Measurements from ENCODE around the gene MYL5.
A peak's percentile ranks its signal among the peaks of the same experiment; 100 is the strongest.
"Not testable (repeated sequence)": the region's sequence is repeated elsewhere in the genome, so short reads cannot be mapped to it uniquely, and the experiment has no call there.

The MYL5 gene

DNA sequence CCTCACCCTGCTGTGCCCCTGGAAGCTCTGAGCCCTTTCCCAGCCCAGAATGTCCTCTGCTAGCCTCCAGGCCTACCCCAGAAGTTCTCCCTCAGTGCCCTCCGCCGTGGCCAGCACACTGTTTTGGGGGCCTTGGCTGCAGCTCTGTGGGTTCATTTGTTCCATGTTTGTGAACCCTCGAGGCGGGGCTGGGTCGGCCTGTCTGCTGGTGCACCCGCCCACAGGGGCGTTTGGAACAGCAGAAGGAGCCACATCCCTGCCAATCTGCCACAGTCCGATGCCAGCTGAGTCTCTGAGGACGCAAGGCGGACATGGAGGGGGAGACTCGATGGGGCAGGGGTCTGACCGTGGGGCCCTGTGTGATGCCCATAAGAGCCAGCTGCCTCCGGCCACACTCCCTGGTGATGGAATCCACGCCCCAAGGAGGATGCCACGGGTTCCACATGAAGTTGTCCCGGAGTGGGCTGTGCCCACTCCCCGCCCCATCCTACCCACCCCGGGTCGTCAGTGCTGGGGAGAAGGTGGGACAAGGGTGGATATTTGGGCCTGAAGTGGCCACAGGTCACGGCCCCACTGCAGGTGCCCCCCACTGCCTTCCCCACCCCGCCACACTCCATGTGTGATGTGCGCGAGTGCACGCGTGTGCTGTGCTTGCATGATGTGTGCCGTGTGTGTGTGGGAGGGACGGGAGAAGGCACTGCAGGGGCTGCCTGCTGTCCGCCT, 7.4 kb upstream of the MYL5 start:
- intact Hi-C loops (cut with DNase I), result no loop called here
- DNase-seq, result peak in 4 of 10 donors; percentile 24 to 84 (median 64)

DNA sequence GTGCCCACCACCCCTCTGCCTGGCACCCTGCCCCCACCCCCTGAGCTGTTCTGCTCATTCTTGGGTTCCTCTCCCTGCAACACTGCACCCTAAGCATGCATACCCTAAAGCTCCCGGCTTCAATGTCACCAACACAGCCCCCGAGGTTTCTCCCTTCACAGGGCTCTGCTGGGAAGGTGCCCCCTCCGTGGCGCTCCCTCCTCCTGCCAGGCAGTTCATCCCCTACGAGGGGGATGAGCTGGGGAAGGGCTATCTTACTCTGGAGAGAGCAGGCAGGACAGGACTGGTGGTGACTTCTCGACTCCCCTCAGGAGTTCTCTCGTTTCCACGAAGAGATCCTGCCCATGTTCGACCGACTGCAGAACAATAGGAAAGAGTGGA, 6.8 kb upstream of the MYL5 start:
- intact Hi-C loops (cut with DNase I), result no loop called here
- DNase-seq, result peak in 4 of 10 donors; percentile 15 to 35 (median 22)

DNA sequence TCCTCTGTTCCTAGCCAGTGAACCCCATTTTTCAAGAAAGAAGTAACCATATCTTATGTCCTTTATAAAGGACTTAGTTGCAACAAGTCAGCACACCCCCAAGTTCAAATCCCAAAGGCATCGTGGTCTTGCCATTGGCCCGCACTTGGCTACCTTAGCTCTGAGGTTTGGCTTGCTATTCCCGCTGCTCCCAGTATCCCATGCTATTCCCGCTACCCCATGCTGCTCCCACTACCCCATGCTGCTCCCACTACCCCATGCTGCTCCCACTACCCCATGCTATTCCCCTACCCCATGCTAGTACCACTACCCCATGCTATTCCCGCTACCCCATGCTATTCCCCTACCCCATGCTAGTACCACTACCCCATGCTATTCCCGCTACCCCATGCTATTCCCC, 6.1 kb upstream of the MYL5 start:
- DNase-seq, result peak in 1 of 10 donors; percentile 68
- intact Hi-C loops (cut with DNase I), result not testable (repeated sequence)

DNA sequence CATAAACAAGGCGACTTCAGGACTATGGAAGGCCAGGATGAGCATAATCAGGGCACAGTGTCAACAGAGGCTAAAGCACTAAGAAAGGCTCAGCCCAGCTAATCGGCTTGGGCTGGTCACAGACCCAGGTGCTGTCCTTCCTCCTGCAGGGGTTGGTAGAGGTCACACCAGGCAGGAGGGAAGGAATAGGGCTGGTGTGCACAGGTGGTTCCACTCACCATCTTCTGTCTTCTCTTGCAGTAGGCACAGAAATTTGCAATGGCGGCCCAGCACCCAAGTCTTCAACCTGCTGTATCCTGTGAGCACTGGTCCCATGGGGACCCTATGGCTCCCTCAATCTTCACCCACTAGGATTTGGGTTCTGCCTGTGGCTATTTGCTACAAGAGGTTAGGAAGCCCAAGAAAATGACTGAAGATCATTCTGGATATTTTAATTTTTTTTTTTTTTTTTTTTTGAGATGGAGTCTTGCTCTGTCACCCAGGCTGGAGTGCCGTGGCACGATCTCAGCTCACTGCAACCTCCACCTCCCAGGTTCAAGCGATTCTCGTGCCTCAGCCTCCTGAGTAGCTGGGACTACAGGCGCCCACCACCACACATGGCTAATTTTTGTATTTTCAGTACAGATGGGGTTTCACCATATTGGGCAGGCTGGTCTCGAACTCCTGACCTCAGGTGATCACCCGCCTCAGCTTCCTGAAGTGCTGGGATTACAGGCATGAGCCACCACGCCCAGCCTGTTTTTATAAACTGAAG, 4.4 kb upstream of the MYL5 start:
- intact Hi-C loops (cut with DNase I), result loop anchor here (10.0 kb wide), 2 partner anchors 65 to 195 kb away; no protein-coding TSS in a partner anchor
- DNase-seq, result peak in 3 of 10 donors; percentile 21 to 57 (median 47)

DNA sequence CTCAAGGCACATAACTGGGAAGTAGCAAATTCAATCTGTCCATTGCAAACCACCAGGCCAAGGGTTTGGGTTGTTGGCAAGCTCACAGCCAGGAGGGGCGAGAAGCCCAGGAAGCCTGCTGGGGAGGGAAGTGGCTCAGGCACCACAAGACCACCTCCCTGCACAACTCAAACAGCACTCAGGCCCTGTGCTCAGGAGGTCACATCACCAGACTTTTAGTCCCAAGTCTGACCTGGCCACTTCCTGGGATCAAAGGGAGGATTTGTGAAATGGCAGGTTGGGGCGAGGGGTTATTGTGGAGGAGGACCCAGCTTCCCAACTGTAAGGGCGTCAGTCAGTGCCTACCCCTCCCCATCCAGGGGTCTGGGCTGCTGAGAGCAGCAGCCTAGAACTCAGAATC, 2.6 kb upstream of the MYL5 start:
- intact Hi-C loops (cut with DNase I), result loop anchor here (10.0 kb wide), 2 partner anchors 67 to 197 kb away; no protein-coding TSS in a partner anchor
- DNase-seq, result no peak

DNA sequence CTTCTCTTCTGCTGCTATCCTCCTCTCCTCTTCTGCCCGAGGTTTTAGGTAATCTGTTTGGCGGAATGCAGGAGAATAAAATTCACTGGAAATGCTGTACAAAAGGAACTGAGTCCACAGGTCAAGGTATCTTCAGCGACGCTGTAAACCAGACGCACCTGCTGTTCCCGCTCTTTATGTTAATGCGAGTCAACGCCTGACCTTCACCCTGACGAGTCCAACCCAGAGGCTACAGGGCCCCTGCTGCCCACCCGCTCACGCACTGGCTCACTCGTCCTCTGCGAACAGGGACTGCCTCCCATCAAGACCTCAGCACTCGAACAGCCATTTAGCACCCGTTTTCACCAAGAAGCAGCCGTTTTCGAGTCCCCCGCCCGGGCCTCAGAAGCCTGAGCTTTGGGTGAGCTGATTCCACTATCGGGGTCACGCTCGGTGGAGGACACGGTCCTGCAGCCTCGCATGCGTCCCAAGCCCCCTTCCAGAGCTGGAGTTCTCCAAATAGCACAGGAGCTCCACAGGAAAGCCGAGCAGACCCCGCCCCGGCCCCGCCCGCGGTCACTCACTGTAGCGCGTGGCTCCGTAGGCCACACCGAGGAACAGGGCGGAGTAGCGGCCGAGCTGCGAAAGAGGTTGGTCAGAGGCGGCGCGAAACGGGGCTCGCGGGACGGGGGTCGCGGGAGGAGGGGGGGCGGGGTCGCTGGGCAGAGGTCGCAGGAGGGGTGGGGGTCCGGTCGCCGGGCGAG, 822 bp upstream of the MYL5 start:
- intact Hi-C loops (cut with DNase I), result loop anchor here (10.0 kb wide), 2 partner anchors 69 to 199 kb away; no protein-coding TSS in a partner anchor
- peak in 2 of 10 donors; percentile 79 to 88 for DNase-seq

DNA sequence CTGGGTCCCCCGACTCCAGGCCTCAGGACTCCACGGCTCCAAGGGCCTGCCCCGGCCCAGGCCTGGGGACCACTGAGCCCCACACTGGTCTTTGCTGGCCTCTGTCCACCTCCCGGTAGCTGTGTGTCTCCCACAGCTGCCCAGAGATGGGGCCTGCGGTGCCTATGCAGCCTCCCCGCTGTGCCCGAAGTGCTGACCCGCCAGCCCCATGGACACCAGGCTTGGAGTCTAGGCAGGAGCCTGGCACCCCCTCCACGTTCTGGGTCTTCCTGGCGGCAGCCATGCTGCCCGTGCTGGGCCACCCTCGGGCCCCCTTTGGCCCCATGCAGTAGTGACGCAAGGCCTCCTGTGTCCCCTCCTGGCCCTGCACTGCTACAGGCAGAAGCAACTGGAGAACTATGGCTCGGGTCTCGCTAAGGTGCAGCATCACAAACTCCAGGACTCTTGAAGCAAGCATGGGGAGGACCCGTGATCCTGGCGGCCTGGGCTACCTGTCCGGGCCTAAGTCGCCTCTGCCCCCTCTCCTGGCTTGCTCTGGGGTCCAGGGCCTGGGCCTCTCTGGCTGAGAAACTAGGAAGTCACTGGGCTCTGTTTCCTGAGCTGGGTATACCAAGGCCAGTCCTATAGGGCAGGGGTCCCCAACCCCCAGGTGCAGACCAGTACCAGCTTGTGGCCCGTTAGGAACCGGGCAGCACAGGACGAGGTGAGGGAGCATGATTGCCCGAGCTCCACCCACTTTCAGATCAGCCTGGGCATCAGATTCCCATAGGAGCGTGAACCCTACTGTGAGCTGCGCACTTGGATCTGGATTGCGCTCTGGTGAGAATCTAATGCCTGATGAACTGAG, 917 bp downstream of the MYL5 start:
- peak in 2 of 10 donors; percentile 73 to 87 for DNase-seq
- intact Hi-C loops (cut with DNase I), result loop anchor here (10.0 kb wide), 2 partner anchors 70 to 200 kb away; no protein-coding TSS in a partner anchor

DNA sequence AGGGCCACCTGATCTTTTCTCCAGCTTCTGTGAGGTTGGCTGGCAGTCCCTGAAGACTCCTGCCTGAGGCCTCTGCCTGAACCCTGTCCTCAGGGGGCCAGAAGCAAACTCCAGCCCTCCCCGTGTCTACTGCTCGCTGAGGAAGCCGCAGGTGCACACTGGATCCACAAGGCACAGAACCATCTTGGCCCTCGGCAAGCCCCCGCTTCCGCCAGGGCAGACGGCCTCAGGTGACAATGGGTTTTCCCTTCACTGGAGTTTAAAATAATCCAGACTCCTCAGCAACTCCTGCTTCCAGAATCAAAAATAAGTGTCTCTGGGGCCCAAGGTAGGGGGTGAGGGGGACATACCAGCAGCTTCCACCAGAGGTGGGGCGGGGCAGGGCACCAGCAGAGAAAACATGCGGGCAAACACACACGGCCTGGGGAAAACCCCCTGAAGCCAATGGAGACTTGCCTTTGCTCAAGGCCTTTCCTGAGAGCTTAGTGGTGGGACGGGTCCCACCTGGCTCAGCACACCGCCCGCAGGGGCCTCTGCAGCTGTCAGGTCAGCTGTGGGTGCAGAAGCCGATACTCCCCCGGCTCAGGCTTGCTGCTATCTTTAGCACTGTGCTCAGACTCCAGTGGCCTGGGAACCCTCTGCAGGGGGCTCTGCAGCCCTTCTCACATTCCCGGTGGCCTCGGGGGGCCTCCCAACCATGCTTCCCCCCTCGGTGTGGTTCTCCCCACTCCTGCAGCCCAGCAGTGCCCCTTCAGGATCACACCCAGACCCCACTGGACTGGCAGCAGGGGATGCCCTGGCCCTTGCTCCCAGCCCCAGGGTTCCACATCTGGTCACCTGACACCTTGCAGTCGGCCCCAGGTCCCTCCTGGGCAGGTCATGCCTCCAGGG, 1.9 kb downstream of the MYL5 start:
- DNase-seq, result peak in 1 of 10 donors; percentile 64
- intact Hi-C loops (cut with DNase I), result loop anchor here (10.0 kb wide), 2 partner anchors 71 to 201 kb away; no protein-coding TSS in a partner anchor

DNA sequence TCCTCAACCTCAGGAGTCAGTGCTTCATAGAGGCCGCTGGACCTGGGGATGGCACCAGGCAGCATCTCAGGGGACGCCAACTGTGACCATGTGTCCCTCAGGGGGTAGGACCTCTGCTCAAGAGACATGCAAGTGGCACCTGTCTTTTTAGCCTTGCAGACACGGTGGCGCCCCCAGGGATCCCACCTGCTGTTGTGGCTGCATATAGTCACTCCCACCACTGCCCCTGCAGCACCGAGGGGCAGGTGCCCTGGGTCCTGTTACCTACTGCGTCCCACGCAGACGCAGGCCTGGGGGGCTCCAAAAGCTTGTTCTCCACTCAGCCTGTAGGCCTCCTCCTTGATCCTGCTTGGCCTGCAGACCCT, 2.5 kb downstream of the MYL5 start:
- DNase-seq, result peak in 1 of 10 donors; percentile 79
- intact Hi-C loops (cut with DNase I), result loop anchor here (10.0 kb wide), 2 partner anchors 72 to 202 kb away; no protein-coding TSS in a partner anchor

DNA sequence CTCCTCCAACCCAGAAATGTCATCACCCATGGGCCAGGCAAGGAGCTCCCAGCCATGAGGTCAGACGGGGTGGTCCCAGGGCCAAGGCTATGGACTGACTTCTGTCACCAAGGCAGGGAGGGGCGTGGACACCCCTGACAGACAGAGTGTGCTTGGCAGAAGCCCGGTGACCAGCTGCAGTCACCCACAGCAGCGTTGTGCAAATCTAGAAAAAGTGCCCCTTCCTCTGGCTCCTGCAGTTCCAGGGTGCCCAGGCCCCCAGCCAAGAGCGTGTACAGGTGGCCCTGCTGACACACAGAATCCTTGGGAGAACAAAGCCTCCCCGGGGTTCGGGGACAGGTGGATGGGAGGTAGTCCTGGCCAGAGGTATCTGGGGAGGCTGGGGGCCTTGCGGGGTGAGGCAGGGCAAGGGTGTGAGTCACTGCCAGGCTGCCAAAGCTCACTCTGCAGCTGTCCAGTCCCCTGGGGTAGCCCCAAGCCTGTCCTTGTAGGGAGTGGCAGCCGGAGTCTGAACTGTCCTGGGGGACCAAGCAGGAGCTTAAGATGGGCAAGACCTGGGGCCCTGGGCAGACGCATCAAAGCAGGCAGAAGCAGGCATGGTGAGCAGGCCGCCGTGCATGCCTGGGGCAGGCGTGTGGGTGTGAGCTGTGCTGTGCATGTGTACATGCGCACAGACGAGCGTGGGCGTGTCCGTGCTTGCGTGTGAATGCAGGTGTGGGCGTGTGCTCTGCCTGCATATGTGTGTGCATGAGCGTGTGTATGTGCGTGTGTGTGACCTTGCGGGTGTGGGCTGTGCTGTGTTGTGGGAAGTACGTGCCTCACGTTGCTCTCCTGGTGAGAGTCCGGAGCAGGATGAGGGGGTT, 3.3 kb downstream of the MYL5 start:
- intact Hi-C loops (cut with DNase I), result loop anchor here (10.0 kb wide), 2 partner anchors 73 to 203 kb away; no protein-coding TSS in a partner anchor
- peak in 4 of 10 donors; percentile 38 to 91 (median 76) for DNase-seq

DNA sequence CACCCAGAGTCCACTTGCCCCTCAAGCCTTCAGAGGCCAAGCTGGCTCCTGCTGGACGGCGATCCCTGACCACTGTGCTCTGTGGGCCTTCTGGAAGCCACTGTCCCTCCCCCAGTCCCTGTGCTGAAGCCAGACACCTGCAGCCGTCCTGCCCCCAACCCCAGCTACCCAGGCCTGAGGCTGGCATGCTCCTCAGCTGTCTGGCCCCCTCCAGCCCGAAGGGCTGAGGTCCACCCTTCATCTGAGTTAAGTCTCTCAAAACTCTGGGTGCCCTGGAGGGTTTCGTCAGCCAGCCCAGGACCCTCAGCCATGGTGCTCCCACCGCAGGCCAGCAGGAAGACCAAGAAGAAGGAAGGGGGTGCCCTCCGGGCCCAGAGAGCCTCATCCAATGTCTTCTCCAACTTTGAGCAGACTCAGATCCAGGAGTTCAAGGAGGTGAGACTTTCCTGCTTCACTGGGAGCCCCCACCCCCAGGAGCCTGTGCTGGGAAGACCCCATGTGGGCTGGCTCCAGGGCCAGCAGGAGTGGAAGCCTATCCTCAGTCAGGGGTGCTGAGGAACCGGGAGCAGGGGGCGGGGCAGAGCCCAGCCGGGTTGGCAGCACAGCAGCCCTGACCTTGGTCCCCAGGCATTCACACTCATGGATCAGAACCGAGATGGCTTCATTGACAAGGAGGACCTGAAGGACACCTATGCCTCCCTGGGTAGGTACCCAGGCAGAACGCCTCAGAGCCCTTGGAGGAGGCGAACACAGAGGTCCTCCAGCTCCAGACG, 4.2 kb downstream of the MYL5 start:
- peak in 1 of 10 donors; percentile 75 for DNase-seq
- intact Hi-C loops (cut with DNase I), result loop anchor here (10.0 kb wide), 2 partner anchors 74 to 204 kb away; no protein-coding TSS in a partner anchor

DNA sequence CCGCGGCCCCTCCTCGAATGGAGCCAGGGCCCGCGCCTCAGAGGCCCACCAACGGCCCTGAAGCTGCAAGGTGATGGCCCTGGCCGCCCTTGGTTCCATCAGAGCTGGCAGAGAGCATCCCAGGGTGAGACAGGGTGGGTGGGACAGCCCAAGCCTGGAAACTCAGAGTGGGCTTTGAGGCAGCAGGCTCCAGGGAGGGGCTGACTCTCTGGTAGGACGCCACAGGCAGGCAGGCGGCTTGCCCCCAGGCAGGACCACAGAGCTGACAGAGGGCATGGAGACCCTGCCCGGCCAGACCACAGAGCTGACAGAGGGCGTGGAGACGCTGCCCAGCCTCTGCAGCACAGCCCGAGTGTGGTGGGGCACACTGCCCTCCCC, 4.8 kb downstream of the MYL5 start:
- DNase-seq, result peak in 1 of 10 donors; percentile 72
- intact Hi-C loops (cut with DNase I), result loop anchor here (10.0 kb wide), 2 partner anchors 74 to 204 kb away; no protein-coding TSS in a partner anchor

DNA sequence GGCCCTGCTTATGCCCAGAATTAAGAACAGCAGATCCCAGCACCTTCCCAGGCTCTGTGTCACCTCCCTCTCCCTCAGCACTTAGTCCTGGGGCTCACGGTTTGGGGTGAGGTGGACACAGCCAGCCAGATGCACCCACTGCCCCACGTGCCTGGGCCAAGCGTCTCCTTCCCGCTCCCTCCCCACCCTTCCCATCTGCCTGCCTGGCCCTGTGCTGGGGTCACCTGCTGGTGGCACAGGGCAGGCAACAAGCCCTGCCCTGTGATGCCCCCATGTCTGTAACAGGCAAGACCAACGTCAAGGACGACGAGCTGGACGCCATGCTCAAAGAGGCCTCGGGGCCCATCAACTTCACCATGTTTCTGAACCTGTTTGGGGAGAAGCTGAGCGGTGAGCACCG, 5.3 kb downstream of the MYL5 start:
- intact Hi-C loops (cut with DNase I), result loop anchor here (10.0 kb wide), 2 partner anchors 75 to 205 kb away; no protein-coding TSS in a partner anchor
- DNase-seq, result no peak

DNA sequence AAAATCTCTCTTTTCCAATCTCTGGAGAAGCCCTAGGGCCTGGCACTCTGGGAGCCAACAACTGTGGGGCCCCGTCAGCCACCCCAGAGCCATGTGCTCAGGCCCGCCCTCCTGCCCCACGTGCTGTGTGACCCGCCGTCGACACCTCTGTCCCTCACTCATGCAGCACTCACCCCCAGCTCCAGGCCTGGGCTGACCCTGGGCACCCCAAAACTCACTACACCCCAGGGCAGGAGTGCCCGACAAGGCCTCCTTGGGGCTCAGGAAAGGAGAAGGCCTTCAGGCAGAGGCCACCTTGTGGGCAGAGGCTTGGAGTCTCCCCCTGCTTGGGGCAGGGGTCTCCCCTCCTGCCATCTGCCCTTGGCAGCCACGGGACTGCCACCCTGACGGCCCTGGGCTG, 5.7 kb downstream of the MYL5 start:
- DNase-seq, result peak in 1 of 10 donors; percentile 43
- intact Hi-C loops (cut with DNase I), result no loop called here

DNA sequence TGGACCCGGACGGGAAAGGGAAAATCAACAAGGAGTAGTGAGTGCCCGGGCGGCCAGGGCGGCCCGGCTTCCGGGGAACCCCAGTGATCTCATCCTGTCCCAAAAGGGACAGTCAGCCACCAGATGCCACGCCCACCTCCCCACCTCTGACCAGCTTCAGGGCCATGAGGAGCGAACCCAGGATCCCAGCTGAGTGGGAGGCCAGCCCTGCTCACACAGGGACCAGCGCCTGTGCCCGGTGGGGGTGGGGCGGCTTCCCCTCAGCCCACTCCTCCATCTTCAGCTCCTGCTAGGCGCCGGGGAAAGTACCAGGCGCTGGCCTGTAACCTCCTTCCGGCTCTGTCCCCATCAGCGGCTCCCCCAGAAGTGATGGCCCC, 6.2 kb downstream of the MYL5 start:
- peak in 1 of 10 donors; percentile 78 for DNase-seq
- intact Hi-C loops (cut with DNase I), result no loop called here

DNA sequence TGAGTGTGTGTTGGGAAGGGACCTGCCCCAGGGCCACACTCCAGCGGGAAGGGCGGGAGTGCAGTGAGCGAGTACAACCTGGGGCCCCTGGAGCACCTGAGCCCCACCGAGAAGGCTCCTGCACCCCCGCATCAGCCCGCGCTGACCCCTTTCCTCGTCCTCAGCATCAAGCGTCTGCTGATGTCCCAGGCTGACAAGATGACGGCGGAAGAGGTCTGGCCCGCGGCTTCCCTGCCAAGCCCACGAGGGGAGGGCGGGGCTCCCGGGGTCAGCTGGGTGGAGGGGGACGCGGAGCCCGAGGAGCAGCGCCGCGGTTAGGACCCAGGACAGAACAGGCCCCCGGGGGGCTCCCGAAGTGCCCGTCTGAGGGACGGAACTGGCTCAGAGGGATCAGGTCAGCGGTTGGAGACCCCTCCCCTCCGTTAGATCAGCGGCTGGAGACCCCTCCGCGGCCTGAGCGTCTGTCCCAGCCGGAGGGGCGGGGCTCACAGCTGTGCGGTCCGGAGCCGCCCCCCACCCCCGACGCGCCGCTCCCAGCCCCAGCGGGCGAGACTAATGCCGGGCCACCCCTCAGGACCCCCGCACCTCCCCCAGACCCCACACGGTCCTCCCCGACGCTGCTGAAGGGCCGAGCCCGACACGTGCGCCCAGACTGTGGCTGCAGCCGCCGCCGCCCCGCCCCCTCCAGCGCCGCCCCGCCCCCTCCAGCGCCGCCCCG, 6.7 kb downstream of the MYL5 start:
- peak in 2 of 10 donors; percentile 66 to 88 for DNase-seq
- intact Hi-C loops (cut with DNase I), result no loop called here

All from posterior cingulate gyrus (tissue), 11 donors.